IMR-90 (cell line): ENCODE measurements around the gene NHLRC3. TPM values are rescaled to one million over a fixed set of nuclear protein-coding genes. Genes with fewer than 3 reads are reported as not detected.

ENCODE experiments used
- ATAC-seq: fragments of 200-7000 bp; cut with Tn5 transposase; 2 replicates; pipeline ENCODE4 v1.9.1; 2020; ENCODE audit warnings: low read depth, mild to moderate bottlenecking, moderate library complexity
- BruUV-seq: library from RNA; stranded (reverse); fragments of 400-500 nt; replicated peaks from 2 replicates; lab custom pipeline; 2021; lab: Mats Ljungman, UMichigan
- CTCF ChIA-PET: fragments of 300-600 bp; formaldehyde crosslinking; extraction: SDS; loops from one replicate; lab custom pipeline; 2021; ENCODE audit warnings: antibody characterized with exemption; lab: Yijun Ruan, JAX
- POLR2A ChIA-PET: fragments of 300-600 bp; sonication (Branson Sonifier 250); formaldehyde crosslinking; loops from one replicate; lab custom pipeline; 2022; ENCODE audit warnings: antibody characterized with exemption; ENCODE audit not compliant: unreplicated experiment; lab: Charles Lee
- DNase-seq: peaks from one replicate; pipeline ENCODE4 v3.0.0; 2013
- H2AFZ ChIP-seq: replicated peaks from 2 replicates; pipeline ENCODE3; 2013; ENCODE audit warnings: low read length, mild to moderate bottlenecking; ENCODE audit not compliant: poor library complexity
- H2AK5ac ChIP-seq: 2 replicates; pipeline ENCODE4 v1.6.1; 2013; ENCODE audit warnings: low read depth, low read length, inconsistent platforms
- H2AK9ac ChIP-seq: replicated peaks from 2 replicates; pipeline ENCODE3; 2013; ENCODE audit warnings: mild to moderate bottlenecking, low read depth, low read length, moderate library complexity; ENCODE audit not compliant: poor library complexity
- H2BK120ac ChIP-seq: 2 replicates; pipeline ENCODE4 v1.6.1; 2013; ENCODE audit warnings: low read depth, low read length, inconsistent platforms
- H2BK15ac ChIP-seq: 3 replicates; pipeline ENCODE4 v1.6.1; 2013; ENCODE audit warnings: low read depth, low read length, inconsistent platforms
- H2BK20ac ChIP-seq: 2 replicates; pipeline ENCODE4 v1.6.1; 2013; ENCODE audit warnings: low read depth, mild to moderate bottlenecking, inconsistent platforms, low read length, moderate library complexity
- H2BK5ac ChIP-seq: 2 replicates; pipeline ENCODE4 v1.6.1; 2013; ENCODE audit warnings: mild to moderate bottlenecking, low read depth, low read length, inconsistent platforms; ENCODE audit not compliant: poor library complexity, severe bottlenecking
- H3K14ac ChIP-seq: replicated peaks from 2 replicates; pipeline ENCODE4 v1.6.1; 2013; ENCODE audit warnings: low read depth, low read length, inconsistent platforms
- H3K18ac ChIP-seq: 2 replicates; pipeline ENCODE4 v1.6.1; 2013; ENCODE audit warnings: low read depth, low read length, control low read depth
- H3K23ac ChIP-seq: 2 replicates; pipeline ENCODE4 v1.6.1; 2013; ENCODE audit warnings: low read depth, low read length, inconsistent platforms
- H3K27ac ChIP-seq: 2 replicates; pipeline ENCODE4 v1.5.1; 2013; ENCODE audit warnings: mild to moderate bottlenecking, control low read depth, low read length; ENCODE audit not compliant: insufficient read depth
- H3K27me3 ChIP-seq: 2 replicates; pipeline ENCODE4 v1.6.1; 2013; ENCODE audit warnings: low read length; ENCODE audit not compliant: control insufficient read depth, insufficient read depth
- H3K36me3 ChIP-seq: 2 replicates; pipeline ENCODE4 v1.6.1; 2013; ENCODE audit warnings: low read length, mixed read lengths; ENCODE audit not compliant: control insufficient read depth, insufficient read depth
- H3K4ac ChIP-seq: 2 replicates; pipeline ENCODE4 v1.6.1; 2013; ENCODE audit warnings: low read depth, low read length, inconsistent platforms
- H3K4me1 ChIP-seq: 2 replicates; pipeline ENCODE4 v1.6.1; 2013; ENCODE audit warnings: low read length, mixed read lengths; ENCODE audit not compliant: control insufficient read depth, insufficient read depth
- H3K4me2 ChIP-seq: 2 replicates; pipeline ENCODE4 v1.6.1; 2013; ENCODE audit warnings: low read depth, mild to moderate bottlenecking, control low read depth, low read length, moderate library complexity
- H3K4me3 ChIP-seq: 2 replicates; pipeline ENCODE4 v1.5.1; 2013; ENCODE audit warnings: low read depth, mild to moderate bottlenecking, control low read depth, low read length, moderate library complexity; ENCODE audit not compliant: insufficient read depth
- H3K56ac ChIP-seq: 2 replicates; pipeline ENCODE4 v1.6.1; 2013; ENCODE audit warnings: low read length, inconsistent platforms; ENCODE audit not compliant: insufficient read depth; ENCODE audit errors: extremely low read depth
- H3K79me1 ChIP-seq, 2 experiments: 2 replicates each; pipeline ENCODE4 v1.6.1; 2013; ENCODE audit warnings: low read length in 2 of 2, inconsistent platforms in 1 of 2, low read depth in 1 of 2
- H3K9ac ChIP-seq: 2 replicates; pipeline ENCODE4 v1.6.1; 2013; ENCODE audit warnings: low read depth, low read length, control low read depth
- H3K9me1 ChIP-seq: 2 replicates; pipeline ENCODE4 v1.6.1; 2013; ENCODE audit warnings: low read length, inconsistent platforms; ENCODE audit not compliant: insufficient read depth
- H3K9me3 ChIP-seq: 2 replicates; pipeline ENCODE4 v1.6.1; 2013; ENCODE audit warnings: low read length; ENCODE audit not compliant: control insufficient read depth, insufficient read depth
- H4K20me1 ChIP-seq: 2 replicates; pipeline ENCODE4 v1.6.1; 2013; ENCODE audit warnings: low read length, inconsistent platforms; ENCODE audit not compliant: insufficient read depth
- H4K5ac ChIP-seq: 2 replicates; pipeline ENCODE4 v1.6.1; 2013; ENCODE audit warnings: mild to moderate bottlenecking, low read depth, low read length, control low read depth
- H4K8ac ChIP-seq, 2 experiments: 2 replicates each; pipeline ENCODE4 v1.6.1; 2013; ENCODE audit warnings: low read depth in 2 of 2, low read length in 2 of 2, control low read depth in 1 of 2, inconsistent platforms in 1 of 2
- H4K91ac ChIP-seq: 2 replicates; pipeline ENCODE4 v1.6.1; 2013; ENCODE audit warnings: low read depth, low read length, inconsistent platforms; ENCODE audit not compliant: insufficient read depth
- CTCF ChIP-seq: conservative IDR thresholded peaks from 2 replicates; pipeline ENCODE4 v1.5.1; 2012; ENCODE audit warnings: mild to moderate bottlenecking, low read depth, low read length, improper control_type of control experiment
- NFE2L2 ChIP-seq: fragments of 150-350 bp; IDR thresholded peaks from 2 replicates; pipeline ENCODE4 v1.6.1; 2016; ENCODE audit warnings: low read depth, mild to moderate bottlenecking, low read length
- WGBS, 2 experiments: methylation state at CpG; one replicate each; pipeline versions ENCODE4 v1.1.5 to v1.1.7; 2013; ENCODE audit warnings: missing lambda C conversion rate in 2 of 2; ENCODE audit not compliant: insufficient read length in 1 of 2; ENCODE audit errors: extremely low coverage in 2 of 2; 5-methylcytosine and 5-hydroxymethylcytosine counted together
- dilution Hi-C: fragments of 300-500 bp; cut with HindIII; formaldehyde crosslinking; loops from one replicate; pipeline ENCODE4 v1.14.3; 2018; ENCODE audit warnings: low sequenced_read_pairs; ENCODE audit not compliant: unreplicated experiment
- in situ Hi-C: fragments of 300-500 bp; cut with MboI; formaldehyde crosslinking; loops from 3 replicates; pipeline ENCODE4 v1.14.3; 2019; ENCODE audit warnings: low sequenced_read_pairs, inconsistent platforms, mixed read lengths
- intact Hi-C: fragments of 100-400 bp; cut with micrococcal nuclease; formaldehyde crosslinking; loops from 2 replicates; pipeline ENCODE4 v1.10.0; 2022
- polyA plus RNA-seq, 3 experiments: library from polyadenylated mRNA; depleted of rRNA; stranded (reverse); fragments of >200 nt; gene quantifications; 2 replicates each; pipeline ENCODE4 v1.2.3, GENCODE V29; 2012; ENCODE audit warnings: low replicate concordance in 1 of 3
- total RNA-seq: library from RNA; depleted of rRNA; stranded (reverse); fragments of >200 nt; gene quantifications from 2 replicates; pipeline ENCODE4 v1.2.3, GENCODE V29; 2012

The NHLRC3 gene
- total and polyA plus RNA-seq, 2 of the 4 experiments (the other 2 are of a cell fraction) = 3.0 to 4.2 TPM

DNA sequence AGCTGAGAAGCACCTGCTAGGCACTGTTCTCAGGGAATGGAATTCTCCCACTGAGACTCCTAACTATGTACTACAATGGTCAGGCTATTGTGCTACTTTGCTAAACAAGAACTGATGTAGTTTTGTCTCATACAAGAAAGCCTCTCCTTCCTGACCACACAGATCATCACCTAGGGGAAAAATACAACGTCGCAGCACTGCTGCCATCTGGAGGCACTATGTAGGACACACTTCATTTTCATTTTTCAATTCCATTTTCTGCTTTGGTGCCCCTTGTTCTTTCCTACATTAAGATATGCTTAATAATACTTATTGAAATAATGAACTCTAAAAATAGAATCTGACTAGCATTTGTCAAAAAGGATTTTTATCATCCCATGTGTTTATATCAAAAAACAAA, 21.5 kb upstream of the NHLRC3 start:
- intact Hi-C loops = no loop called here
- H3K14ac ChIP-seq = no peak overlapping the region

More for the DNA sequence above, 21.5 kb upstream of the NHLRC3 start:
- TF ChIP-seq NFE2L2 = no peak
- TF ChIP-seq CTCF = peak; percentile 23; the same call in 1 of the 2 replicates
- Histone ChIP-seq H4K20me1 (no peaks in the 10 kb centered on the region), H3K9ac (no peak overlapping the region), H3K27me3 (no peaks in the 10 kb centered on the region), H3K36me3 (peaks cover 38% of the 10 kb centered on the region), H2BK5ac (no peak overlapping the region), H3K23ac (no peak overlapping the region), H3K4me1 (no peaks in the 10 kb centered on the region), H2AK5ac (no peak overlapping the region), H3K56ac (no peak overlapping the region), H2AK9ac (no peak overlapping the region), H2BK15ac (no peak overlapping the region), H3K79me1 (no peaks in the 10 kb centered on the region), H3K4me2 (no peak overlapping the region), H2BK20ac (no peak overlapping the region), H4K5ac (no peak overlapping the region), H2AFZ (no peak overlapping the region), H3K18ac (no peak overlapping the region), H3K4me3 (no peak overlapping the region), H3K9me1 (no peaks in the 10 kb centered on the region; the same call in 1 of the 2 replicates), H4K8ac (no peak overlapping the region), H3K4ac (no peak overlapping the region), H4K91ac (no peak overlapping the region), H3K9me3 (no peaks in the 10 kb centered on the region), H2BK120ac (no peak overlapping the region), H3K27ac (no peak overlapping the region)
- no TSS peak for BruUV-seq
- POLR2A ChIA-PET = no interaction called here
- in situ Hi-C loops = no loop called here
- CTCF ChIA-PET = no interaction called here
- DNase-seq (peak; percentile 8), ATAC-seq (no peak; the same call in 1 of the 2 replicates)
- WGBS, 2 experiments = no CpG with 5 or more reads among the region's 2 CpGs
- dilution Hi-C loops = no loop called here
